Measurements from ENCODE around the gene NSUN6.

NSUN6 gene

DNA sequence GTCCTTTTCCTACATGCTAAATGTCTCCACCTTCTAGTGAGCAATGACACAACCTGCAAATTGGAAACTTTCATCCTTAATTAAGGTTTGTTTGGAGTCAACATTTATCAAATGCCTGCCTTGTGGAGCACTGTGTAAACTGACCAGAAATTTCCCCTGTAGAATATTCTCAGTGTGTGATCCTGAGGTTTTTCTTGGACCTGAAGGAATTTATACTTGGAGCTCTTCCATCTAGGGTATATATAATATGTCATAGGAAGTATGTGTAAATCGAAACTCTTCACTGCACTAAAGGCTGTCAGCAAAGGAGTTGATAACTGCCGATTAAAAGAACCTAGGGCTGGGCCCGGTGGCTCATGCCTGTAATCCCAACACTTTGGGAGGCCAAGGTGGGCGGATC is 152.4 kb downstream of the NSUN6 start:
- no peak for DNase-seq (ENCODE audit: low spot score)

DNA sequence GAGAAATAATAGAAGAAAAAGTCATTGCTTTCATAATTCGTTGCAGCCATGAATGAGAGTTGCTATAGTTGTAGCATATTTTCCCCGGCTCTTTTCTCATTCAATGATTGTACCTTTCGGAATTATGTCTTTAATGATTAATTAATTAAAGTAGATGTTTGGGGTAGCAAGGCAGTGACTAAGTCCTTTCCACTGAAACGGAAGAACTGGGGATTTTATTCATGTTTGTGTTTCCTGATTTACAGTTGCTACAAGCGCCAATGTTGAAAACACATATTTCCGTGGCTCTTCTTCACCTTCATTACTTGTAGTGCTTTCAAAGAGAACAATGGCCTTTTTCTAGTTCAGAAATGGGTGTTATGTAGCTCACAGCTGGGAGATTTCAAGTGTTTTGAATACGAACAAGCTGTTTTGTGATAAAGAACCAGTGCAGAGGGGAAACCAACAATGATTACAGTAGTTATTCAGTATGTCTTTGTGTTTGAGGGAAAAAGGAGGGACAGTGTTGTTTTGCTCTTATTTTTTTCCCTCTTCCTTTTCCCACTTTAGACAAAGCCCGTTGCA is 153.5 kb downstream of the NSUN6 start:
- DNase-seq (ENCODE audit: low spot score): no peak

All from iPS-NIHi11 (cell line).